HepG2 (cell line): ENCODE measurements around the gene KCNH8. TPM values are rescaled to one million over a fixed set of nuclear protein-coding genes. Genes with fewer than 3 reads are reported as not detected.

Experiments
- ATAC-seq: fragments of 200-7000 bp; cut with Tn5 transposase; 3 replicates; pipeline ENCODE4 v1.9.1; 2020; ENCODE audit warnings: mild to moderate bottlenecking, moderate library complexity
- BruUV-seq: library from RNA; stranded (reverse); fragments of 400-500 nt; replicated peaks from 2 replicates; lab custom pipeline; 2021; lab: Mats Ljungman, UMichigan
- CTCF ChIA-PET: fragments of 300-600 bp; formaldehyde crosslinking; extraction: SDS; loops from one replicate; lab custom pipeline; 2021; ENCODE audit warnings: low total read pairs, inconsistent platforms, low intra/inter-chr PET ratio; lab: Yijun Ruan, JAX
- POLR2A ChIA-PET: fragments of 350-600 bp; sonication (Branson Sonifier 250); formaldehyde crosslinking; loops from one replicate; lab custom pipeline; 2020; ENCODE audit warnings: antibody characterized with exemption, inconsistent platforms; lab: Yijun Ruan, JAX
- DNase-seq: peaks from one replicate; pipeline ENCODE4 v3.0.0-alpha.2; 2015; ENCODE audit warnings: low spot score
- FAIRE-seq: peaks from 3 replicates; lab custom pipeline; 2011; peaks lifted over from hg19 to GRCh38; lab: Jason Lieb, UNC
- H2AFZ ChIP-seq: one replicate; pipeline ENCODE4 v1.6.1; 2011; ENCODE audit warnings: low read length, inconsistent platforms
- H3K27ac ChIP-seq: fragments of 300-600 bp; 3 replicates; pipeline ENCODE4 v1.8.0; 2011; ENCODE audit warnings: mixed run types, mild to moderate bottlenecking, mixed read lengths, low read length, inconsistent platforms; ENCODE audit not compliant: insufficient read depth; ENCODE audit errors: extremely low read length
- H3K27me3 ChIP-seq, 2 experiments: fragments of 200-600 bp in 1 of 2; 2 replicates in 1 of 2; 3 replicates in 1 of 2; pipeline versions ENCODE4 v1.6.0 to v1.8.0; 2011; ENCODE audit warnings: low read length in 2 of 2, mild to moderate bottlenecking in 2 of 2, moderate library complexity in 2 of 2, inconsistent platforms in 1 of 2; ENCODE audit not compliant: insufficient read depth in 2 of 2, control insufficient read depth in 1 of 2
- H3K36me3 ChIP-seq, 2 experiments: fragments of 200-600 bp in 1 of 2; replicated peaks in 1 of 2; 2 replicates in 1 of 2; 3 replicates in 1 of 2; pipeline versions ENCODE4 v1.5.1 to v1.8.0; 2011; ENCODE audit warnings: low read length in 2 of 2, inconsistent platforms in 1 of 2; ENCODE audit not compliant: insufficient read depth in 2 of 2, control insufficient read depth in 1 of 2
- H3K4me1 ChIP-seq: 2 replicates; pipeline ENCODE4 v1.5.1; 2012; ENCODE audit warnings: low read length, inconsistent platforms; ENCODE audit not compliant: insufficient read depth
- H3K4me2 ChIP-seq: 2 replicates; pipeline ENCODE4 v1.6.0; 2011; ENCODE audit warnings: low read depth, low read length, inconsistent platforms
- H3K4me3 ChIP-seq, 3 experiments: fragments of 200-600 bp in 1 of 3; sonication (generic), shearing (Covaris generic) in 1 of 3; replicated peaks in 1 of 3; 2 replicates each; pipeline ENCODE4 v1.5.1; 2011 to 2016; ENCODE audit warnings: low read length in 3 of 3, inconsistent platforms in 2 of 3, low read depth in 2 of 3, mild to moderate bottlenecking in 2 of 3, control low read depth in 1 of 3, mixed read lengths in 1 of 3; ENCODE audit not compliant: insufficient read depth in 1 of 3
- H3K79me2 ChIP-seq: one replicate; pipeline ENCODE4 v1.6.1; 2011; ENCODE audit warnings: low read length, inconsistent platforms; ENCODE audit not compliant: insufficient read depth
- H3K9ac ChIP-seq: 2 replicates; pipeline ENCODE4 v1.6.0; 2011; ENCODE audit warnings: mild to moderate bottlenecking, low read depth, low read length, inconsistent platforms; ENCODE audit not compliant: insufficient read depth
- H3K9me3 ChIP-seq: 2 replicates; pipeline ENCODE4 v1.5.1; 2012; ENCODE audit warnings: mild to moderate bottlenecking, low read length
- H4K20me1 ChIP-seq: 2 replicates; pipeline ENCODE4 v1.6.0; 2011; ENCODE audit warnings: inconsistent platforms, mild to moderate bottlenecking, low read length, moderate library complexity; ENCODE audit not compliant: insufficient read depth
- ASH2L ChIP-seq: fragments of 300-600, 200-600 bp; sonication (generic); IDR thresholded peaks from 2 replicates; pipeline ENCODE4 v1.7.0; 2017; ENCODE audit warnings: low read depth, mild to moderate bottlenecking, moderate library complexity, mixed read lengths, low read length; ENCODE audit not compliant: insufficient read length
- BATF2 ChIP-seq: sonication (generic); formaldehyde crosslinking; IDR thresholded peaks from 2 replicates; pipeline ENCODE4 v1.8.0; 2022; ENCODE audit warnings: mild to moderate bottlenecking, missing genetic modification reagents, moderate library complexity
- CEBPB ChIP-seq: IDR thresholded peaks from 2 replicates; pipeline ENCODE4 v1.6.1; 2011; ENCODE audit warnings: low read depth, low read length, improper control_type of control experiment, borderline replicate concordance
- DNMT1 ChIP-seq: sonication (generic); formaldehyde crosslinking; IDR thresholded peaks from 2 replicates; pipeline ENCODE4 v1.5.1; 2020; ENCODE audit warnings: mild to moderate bottlenecking, missing genetic modification reagents
- GPBP1L1 ChIP-seq: sonication (generic); formaldehyde crosslinking; IDR thresholded peaks from 2 replicates; pipeline ENCODE4 v1.5.0; 2020; ENCODE audit warnings: mild to moderate bottlenecking, missing genetic modification reagents
- HES4 ChIP-seq: sonication (generic); formaldehyde crosslinking; IDR thresholded peaks from 2 replicates; pipeline ENCODE4 v1.9.0; 2021; ENCODE audit warnings: mild to moderate bottlenecking, missing genetic modification reagents, borderline replicate concordance
- KMT2B ChIP-seq: IDR thresholded peaks from 2 replicates; pipeline ENCODE4 v1.6.1; 2016; ENCODE audit warnings: missing genetic modification reagents, missing compliant biosample characterization
- NCOA5 ChIP-seq: sonication (generic); formaldehyde crosslinking; IDR thresholded peaks from 2 replicates; pipeline ENCODE4 v1.4.0; 2020; ENCODE audit warnings: missing genetic modification reagents
- SUZ12 ChIP-seq: fragments of 150-350 bp; IDR thresholded peaks from 2 replicates; pipeline ENCODE4 v1.6.1; 2014; ENCODE audit warnings: low read depth, low read length
- ZBTB42 ChIP-seq: sonication (generic); formaldehyde crosslinking; IDR thresholded peaks from 2 replicates; pipeline ENCODE4 v1.5.0; 2020; ENCODE audit warnings: mild to moderate bottlenecking, missing genetic modification reagents
- ZC3H4 ChIP-seq: sonication (generic); formaldehyde crosslinking; IDR thresholded peaks from 2 replicates; pipeline ENCODE4 v1.4.0; 2020; ENCODE audit warnings: missing genetic modification reagents, borderline replicate concordance
- ZNF275 ChIP-seq: sonication (generic); formaldehyde crosslinking; IDR thresholded peaks from 2 replicates; pipeline ENCODE4 v1.8.0; 2022; ENCODE audit warnings: missing genetic modification reagents, mild to moderate bottlenecking, inconsistent platforms, borderline replicate concordance
- ZNF337 ChIP-seq: sonication (generic); formaldehyde crosslinking; IDR thresholded peaks from 2 replicates; pipeline ENCODE4 v1.5.1; 2020; ENCODE audit warnings: missing genetic modification reagents, low read depth, mild to moderate bottlenecking, borderline replicate concordance
- ZNF383 ChIP-seq: sonication (generic); formaldehyde crosslinking; IDR thresholded peaks from 2 replicates; pipeline ENCODE4 v1.4.0; 2020; ENCODE audit warnings: missing genetic modification reagents, mild to moderate bottlenecking, borderline replicate concordance
- ZNF879 ChIP-seq: sonication (generic); formaldehyde crosslinking; IDR thresholded peaks from 2 replicates; pipeline ENCODE4 v1.8.1; 2023; ENCODE audit warnings: missing genetic modification reagents
- WGBS: methylation state at CpG from one replicate; pipeline ENCODE4 v1.1.6; 2017; ENCODE audit warnings: low lambda C conversion rate; 5-methylcytosine and 5-hydroxymethylcytosine counted together
- in situ Hi-C: cut with HindIII; loops from 2 replicates; pipeline ENCODE4 v1.10.0; 2017; ENCODE audit warnings: low pct_unique_long_range_greater_than_20kb; ENCODE audit not compliant: extremely low pct_ligation_motif_present
- intact Hi-C: fragments of 100-400 bp; cut with micrococcal nuclease; formaldehyde crosslinking; loops from one replicate; pipeline ENCODE4 v1.10.0; 2022; ENCODE audit not compliant: unreplicated experiment
- polyA plus RNA-seq, 8 experiments: library from polyadenylated mRNA; depleted of rRNA in 3 of 8; stranded (reverse) in 7 of 8; unstranded in 1 of 8; fragments of >200 nt; fragmentation: Illumina TruSeq in 4 of 8; extraction: Trizol in 4 of 8; gene quantifications; 2 replicates each; pipeline versions ENCODE4 v1.2.1 to v1.2.3, GENCODE V29; 2011 to 2016; ENCODE audit warnings: low read depth in 4 of 8, missing spikeins in 1 of 8, mixed read lengths in 1 of 8; ENCODE audit not compliant: insufficient read depth in 1 of 8
- total RNA-seq, 5 experiments: library from RNA; depleted of rRNA; stranded (reverse); fragments of >200 nt; fragmentation: Illumina TruSeq; extraction: Trizol; gene quantifications; 2 replicates each; pipeline ENCODE4 v1.2.3, GENCODE V29; 2016; ENCODE audit warnings: low read depth in 1 of 5
- TF ChIP-seq, protein P1 (sequence below): sonication (generic); formaldehyde crosslinking; conservative IDR thresholded peaks from 2 replicates; pipeline ENCODE4 v1.4.0; 2020; ENCODE audit warnings: missing genetic modification reagents

KCNH8 gene
- total and polyA plus RNA-seq, 2 of the 13 experiments (the other 11 are each of a cell fraction or from before 2014, with no cell fraction given) = 0.04 TPM; not detected in 1

- no peaks in the 10 kb centered on the region for H4K20me1 ChIP-seq
- BruUV-seq = no TSS peak
- no peak for TF ChIP-seq ZBTB42 (CRISPR knock-in tag)
- TF ChIP-seq HES4 (CRISPR knock-in tag) = no peak
- no peak for TF ChIP-seq ZNF275 (CRISPR knock-in tag)
- TF ChIP-seq NCOA5 (CRISPR knock-in tag) = no peak
- no peak for TF ChIP-seq CEBPB
- no peak for TF ChIP-seq ZC3H4 (CRISPR knock-in tag)
- TF ChIP-seq ZNF337 (CRISPR knock-in tag) = no peak
- TF ChIP-seq KMT2B (CRISPR knock-in tag) = no peak
- TF ChIP-seq ZNF879 (CRISPR knock-in tag) = no peak
- TF ChIP-seq, protein P1, sequence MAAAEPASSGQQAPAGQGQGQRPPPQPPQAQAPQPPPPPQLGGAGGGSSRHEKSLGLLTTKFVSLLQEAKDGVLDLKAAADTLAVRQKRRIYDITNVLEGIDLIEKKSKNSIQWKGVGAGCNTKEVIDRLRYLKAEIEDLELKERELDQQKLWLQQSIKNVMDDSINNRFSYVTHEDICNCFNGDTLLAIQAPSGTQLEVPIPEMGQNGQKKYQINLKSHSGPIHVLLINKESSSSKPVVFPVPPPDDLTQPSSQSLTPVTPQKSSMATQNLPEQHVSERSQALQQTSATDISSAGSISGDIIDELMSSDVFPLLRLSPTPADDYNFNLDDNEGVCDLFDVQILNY = no peak
- TF ChIP-seq SUZ12 = no peak
- TF ChIP-seq BATF2 (CRISPR knock-in tag) = no peak
- no peak for TF ChIP-seq ZNF383 (CRISPR knock-in tag)
- no peak for TF ChIP-seq GPBP1L1 (CRISPR knock-in tag)
- no peak for TF ChIP-seq DNMT1
- no peak for TF ChIP-seq ASH2L
- TF ChIP-seq, all 625 proteins: peak for 0
- H2AFZ ChIP-seq = no peak overlapping the region
- H3K9ac ChIP-seq = no peak overlapping the region
- no peak overlapping the region for H3K4me3 ChIP-seq
- CTCF ChIA-PET = no interaction called here
- H3K4me1 ChIP-seq = no peaks in the 10 kb centered on the region
- FAIRE-seq (no peak), DNase-seq (no peak), ATAC-seq (no peak)
- 2% methylated on average over 4 of the region's 4 CpGs for WGBS
- H3K27ac ChIP-seq = no peak overlapping the region
- no peaks in the 10 kb centered on the region for H3K36me3 ChIP-seq
- H3K9me3 ChIP-seq = 0 out of 2 replicates have a peak, but pooled peaks cover 6% of the 10 kb centered on the region
- H3K27me3 ChIP-seq = no peaks in the 10 kb centered on the region
- H3K79me2 ChIP-seq = no peaks in the 10 kb centered on the region
- intact Hi-C loops (no loop called here), in situ Hi-C loops (no loop called here)
- POLR2A ChIA-PET = no interaction called here
- H3K4me2 ChIP-seq = no peak overlapping the region
Observed at GRCh38 chr3:19293295-19293694, 145.0 kb downstream of the KCNH8 start.
